HepG2 (cell line): ENCODE data around the gene FXN. TPM values are rescaled to one million over a fixed set of nuclear protein-coding genes. Genes with fewer than 3 reads are reported as not detected.

Experiments
- ATAC-seq: fragments of 200-7000 bp; cut with Tn5 transposase; 3 replicates; pipeline ENCODE4 v1.9.1; 2020; ENCODE audit warnings: mild to moderate bottlenecking, moderate library complexity
- BruUV-seq: library from RNA; stranded (reverse); fragments of 400-500 nt; replicated peaks from 2 replicates; lab custom pipeline; 2021; lab: Mats Ljungman, UMichigan
- CTCF ChIA-PET: fragments of 300-600 bp; formaldehyde crosslinking; extraction: SDS; loops from one replicate; lab custom pipeline; 2021; ENCODE audit warnings: low total read pairs, inconsistent platforms, low intra/inter-chr PET ratio; lab: Yijun Ruan, JAX
- POLR2A ChIA-PET: fragments of 350-600 bp; sonication (Branson Sonifier 250); formaldehyde crosslinking; loops from one replicate; lab custom pipeline; 2020; ENCODE audit warnings: antibody characterized with exemption, inconsistent platforms; lab: Yijun Ruan, JAX
- DNase-seq: peaks from one replicate; pipeline ENCODE4 v3.0.0-alpha.2; 2015; ENCODE audit warnings: low spot score
- FAIRE-seq: peaks from 3 replicates; lab custom pipeline; 2011; peaks lifted over from hg19 to GRCh38; lab: Jason Lieb, UNC
- H2AFZ ChIP-seq: one replicate; pipeline ENCODE4 v1.6.1; 2011; ENCODE audit warnings: low read length, inconsistent platforms
- H3K27ac ChIP-seq: fragments of 300-600 bp; 3 replicates; pipeline ENCODE4 v1.8.0; 2011; ENCODE audit warnings: mixed run types, mild to moderate bottlenecking, mixed read lengths, low read length, inconsistent platforms; ENCODE audit not compliant: insufficient read depth; ENCODE audit errors: extremely low read length
- H3K27me3 ChIP-seq, 2 experiments: fragments of 200-600 bp in 1 of 2; 2 replicates in 1 of 2; 3 replicates in 1 of 2; pipeline versions ENCODE4 v1.6.0 to v1.8.0; 2011; ENCODE audit warnings: low read length in 2 of 2, mild to moderate bottlenecking in 2 of 2, moderate library complexity in 2 of 2, inconsistent platforms in 1 of 2; ENCODE audit not compliant: insufficient read depth in 2 of 2, control insufficient read depth in 1 of 2
- H3K36me3 ChIP-seq, 2 experiments: fragments of 200-600 bp in 1 of 2; replicated peaks in 1 of 2; 2 replicates in 1 of 2; 3 replicates in 1 of 2; pipeline versions ENCODE4 v1.5.1 to v1.8.0; 2011; ENCODE audit warnings: low read length in 2 of 2, inconsistent platforms in 1 of 2; ENCODE audit not compliant: insufficient read depth in 2 of 2, control insufficient read depth in 1 of 2
- H3K4me1 ChIP-seq: 2 replicates; pipeline ENCODE4 v1.5.1; 2012; ENCODE audit warnings: low read length, inconsistent platforms; ENCODE audit not compliant: insufficient read depth
- H3K4me2 ChIP-seq: 2 replicates; pipeline ENCODE4 v1.6.0; 2011; ENCODE audit warnings: low read depth, low read length, inconsistent platforms
- H3K4me3 ChIP-seq, 3 experiments: fragments of 200-600 bp in 1 of 3; sonication (generic), shearing (Covaris generic) in 1 of 3; replicated peaks in 1 of 3; 2 replicates each; pipeline ENCODE4 v1.5.1; 2011 to 2016; ENCODE audit warnings: low read length in 3 of 3, inconsistent platforms in 2 of 3, low read depth in 2 of 3, mild to moderate bottlenecking in 2 of 3, control low read depth in 1 of 3, mixed read lengths in 1 of 3; ENCODE audit not compliant: insufficient read depth in 1 of 3
- H3K79me2 ChIP-seq: one replicate; pipeline ENCODE4 v1.6.1; 2011; ENCODE audit warnings: low read length, inconsistent platforms; ENCODE audit not compliant: insufficient read depth
- H3K9ac ChIP-seq: 2 replicates; pipeline ENCODE4 v1.6.0; 2011; ENCODE audit warnings: mild to moderate bottlenecking, low read depth, low read length, inconsistent platforms; ENCODE audit not compliant: insufficient read depth
- H3K9me3 ChIP-seq: 2 replicates; pipeline ENCODE4 v1.5.1; 2012; ENCODE audit warnings: mild to moderate bottlenecking, low read length
- H4K20me1 ChIP-seq: 2 replicates; pipeline ENCODE4 v1.6.0; 2011; ENCODE audit warnings: inconsistent platforms, mild to moderate bottlenecking, low read length, moderate library complexity; ENCODE audit not compliant: insufficient read depth
- CCDC6 ChIP-seq: sonication (generic); formaldehyde crosslinking; IDR thresholded peaks from 2 replicates; pipeline ENCODE4 v1.8.1; 2022; ENCODE audit warnings: mild to moderate bottlenecking, missing genetic modification reagents, moderate library complexity
- GTF3A ChIP-seq: sonication (generic); formaldehyde crosslinking; conservative IDR thresholded peaks from 2 replicates; pipeline ENCODE4 v1.4.0; 2020; ENCODE audit warnings: mild to moderate bottlenecking, missing genetic modification reagents
- IRF1 ChIP-seq: sonication (generic); formaldehyde crosslinking; IDR thresholded peaks from 2 replicates; pipeline ENCODE4 v1.4.0; 2020; ENCODE audit warnings: low read depth, mild to moderate bottlenecking, missing genetic modification reagents
- JUN ChIP-seq: sonication (generic); formaldehyde crosslinking; IDR thresholded peaks from 2 replicates; pipeline ENCODE4 v1.4.0; 2020; ENCODE audit warnings: mild to moderate bottlenecking, missing genetic modification reagents
- NCOA5 ChIP-seq: sonication (generic); formaldehyde crosslinking; IDR thresholded peaks from 2 replicates; pipeline ENCODE4 v1.4.0; 2020; ENCODE audit warnings: missing genetic modification reagents
- ONECUT2 ChIP-seq: sonication (generic); formaldehyde crosslinking; IDR thresholded peaks from 2 replicates; pipeline ENCODE4 v1.4.0; 2020; ENCODE audit warnings: missing genetic modification reagents
- PRDM10 ChIP-seq: sonication (generic); formaldehyde crosslinking; IDR thresholded peaks from 2 replicates; pipeline ENCODE4 v1.4.0; 2020; ENCODE audit warnings: low read depth, missing genetic modification reagents
- RBM39 ChIP-seq: fragments of 200-400 bp; formaldehyde crosslinking; IDR thresholded peaks from one replicate; pipeline ENCODE4 v1.6.1; 2018; ENCODE audit warnings: antibody characterized with exemption, mild to moderate bottlenecking, low read depth, low read length; ENCODE audit not compliant: poor library complexity, severe bottlenecking
- TRIM22 ChIP-seq: fragments of 450-650 bp; IDR thresholded peaks from 2 replicates; pipeline ENCODE4 v1.6.1; 2017
- ZNF629 ChIP-seq: sonication (generic); formaldehyde crosslinking; conservative IDR thresholded peaks from 2 replicates; pipeline ENCODE4 v1.5.0; 2020; ENCODE audit warnings: missing genetic modification reagents
- WGBS: methylation state at CpG from one replicate; pipeline ENCODE4 v1.1.6; 2017; ENCODE audit warnings: low lambda C conversion rate; 5-methylcytosine and 5-hydroxymethylcytosine counted together
- in situ Hi-C: cut with HindIII; loops from 2 replicates; pipeline ENCODE4 v1.10.0; 2017; ENCODE audit warnings: low pct_unique_long_range_greater_than_20kb; ENCODE audit not compliant: extremely low pct_ligation_motif_present
- intact Hi-C: fragments of 100-400 bp; cut with micrococcal nuclease; formaldehyde crosslinking; loops from one replicate; pipeline ENCODE4 v1.10.0; 2022; ENCODE audit not compliant: unreplicated experiment
- polyA plus RNA-seq, 8 experiments: library from polyadenylated mRNA; depleted of rRNA in 3 of 8; stranded (reverse) in 7 of 8; unstranded in 1 of 8; fragments of >200 nt; fragmentation: Illumina TruSeq in 4 of 8; extraction: Trizol in 4 of 8; gene quantifications; 2 replicates each; pipeline versions ENCODE4 v1.2.1 to v1.2.3, GENCODE V29; 2011 to 2016; ENCODE audit warnings: low read depth in 4 of 8, missing spikeins in 1 of 8, mixed read lengths in 1 of 8; ENCODE audit not compliant: insufficient read depth in 1 of 8
- total RNA-seq, 5 experiments: library from RNA; depleted of rRNA; stranded (reverse); fragments of >200 nt; fragmentation: Illumina TruSeq; extraction: Trizol; gene quantifications; 2 replicates each; pipeline ENCODE4 v1.2.3, GENCODE V29; 2016; ENCODE audit warnings: low read depth in 1 of 5

The FXN gene
- total and polyA plus RNA-seq, 2 of the 13 experiments (the other 11 are each of a cell fraction or from before 2014, with no cell fraction given) = 24.1 to 26.0 TPM

- TF ChIP-seq IRF1 (CRISPR knock-in tag) (no peak), CCDC6 (CRISPR knock-in tag) (no peak)
These were observed 43.6 kb downstream of the FXN start (continued) for GRCh38 chr9:69079186-69079585.

GRCh38 chr9:69081261-69081660, 45.7 kb downstream of the FXN start:
- H3K27me3 ChIP-seq = no peaks in the 10 kb centered on the region
- ATAC-seq (no peak), FAIRE-seq (no peak), DNase-seq (no peak)
- no peak overlapping the region for H3K4me3 ChIP-seq
- no TSS peak for BruUV-seq
- 90% methylated on average over 4 of the region's 4 CpGs for WGBS
- no peak overlapping the region for H2AFZ ChIP-seq
- no peaks in the 10 kb centered on the region for H4K20me1 ChIP-seq
- no peak overlapping the region for H3K4me2 ChIP-seq
- TF ChIP-seq ZNF629 (CRISPR knock-in tag) (no peak), JUN (CRISPR knock-in tag) (no peak), PRDM10 (no peak), NCOA5 (CRISPR knock-in tag) (no peak), RBM39 (no peak), GTF3A (CRISPR knock-in tag) (no peak), TRIM22 (no peak), ONECUT2 (CRISPR knock-in tag) (no peak)
- no peaks in the 10 kb centered on the region for H3K9me3 ChIP-seq
- peaks cover 10% of the 10 kb centered on the region for H3K4me1 ChIP-seq
- no peaks in the 10 kb centered on the region for H3K79me2 ChIP-seq
- H3K27ac ChIP-seq = no peak overlapping the region
- CTCF ChIA-PET = no interaction called here
- 0 out of 5 replicates have a peak, but pooled peaks cover 0 to 2% of the 10 kb centered on the region in 2 experiments for H3K36me3 ChIP-seq
- in situ Hi-C loops = no loop called here
- intact Hi-C loops = no loop called here
- no peak overlapping the region for H3K9ac ChIP-seq
- POLR2A ChIA-PET = no interaction called here
